Heart left ventricle (tissue), 13 donors: ENCODE data around the gene MACROD1.

Experiments used
- POLR2A ChIP-seq, 2 donors: fragments of 450-650 bp; IDR thresholded peaks; one replicate each; pipeline ENCODE4 v1.6.1; 2017; ENCODE audit warnings: antibody characterized with exemption in 2 of 2, mild to moderate bottlenecking in 2 of 2, moderate library complexity in 2 of 2
- TF ChIP-seq, protein P1 (sequence below), 12 donors: fragments of 200-600 bp; sonication (generic) in 4 of 12; IDR thresholded peaks; one replicate each; pipeline versions ENCODE4 v1.5.0 to v1.8.0; 2018 to 2022; ENCODE audit warnings: antibody characterized with exemption in 12 of 12, mild to moderate bottlenecking in 5 of 12
- donor health status: ischemic (EF 13 %, LVEDD 7.1; RV severe dilation, severe dysfunction).
- donor health status: DM: no; HTN: yes; CAD: no.
- donor health status: DM: no; HTN: no; CAD: no.
- donor health status: ischemic (EF 25% LVEDD 6.9; RV normal size, moderate dysfunction).
- donor health status: ischemic (EF 25% LVEDD 5.7; RV mildly dilated, moderate dysfunction).
- donor health status: ischemic (EF 35%, LVEDD 5.7; RV mildly dilated, moderate dysfunction).
- donor health status: nonischemic (EF 11% LVEDD 7.7; RV severe dilation, severe dysfunction).
- donor health status: DM: yes; HTN: yes; CAD: no.
- donor health status: PGD.
- donor health status: ischemic (EF 29% LVEDD 5.4; RV normal size, mild dysfunction).
- donor health status: nonischemic (EF 23%, LVEDD 6.1; RV moderate dilation, normal function).

DNA sequence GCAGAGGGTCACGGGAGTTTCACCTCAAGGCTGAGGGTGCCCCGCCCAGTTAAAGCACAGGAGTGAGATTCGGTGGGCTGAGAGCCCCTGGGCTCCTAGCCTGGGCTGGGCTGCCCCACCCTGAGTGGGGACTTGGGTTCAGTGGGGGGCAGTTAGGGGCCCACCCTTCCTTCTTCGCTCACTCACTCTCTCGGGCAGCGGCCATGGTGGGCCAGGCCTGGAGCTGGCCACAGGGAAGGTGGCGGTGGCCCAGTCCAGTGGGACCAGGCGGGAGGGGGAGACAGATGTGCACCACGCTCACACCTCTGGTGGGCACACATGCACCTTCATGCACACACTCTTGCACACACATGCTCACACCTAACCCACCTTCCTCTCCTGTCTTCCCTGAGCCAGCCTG lies 124.1 kb downstream of the MACROD1 start:
- TF ChIP-seq POLR2A (IDR thresholded peaks at IDR 0.05) = no peak
- TF ChIP-seq, protein P1, sequence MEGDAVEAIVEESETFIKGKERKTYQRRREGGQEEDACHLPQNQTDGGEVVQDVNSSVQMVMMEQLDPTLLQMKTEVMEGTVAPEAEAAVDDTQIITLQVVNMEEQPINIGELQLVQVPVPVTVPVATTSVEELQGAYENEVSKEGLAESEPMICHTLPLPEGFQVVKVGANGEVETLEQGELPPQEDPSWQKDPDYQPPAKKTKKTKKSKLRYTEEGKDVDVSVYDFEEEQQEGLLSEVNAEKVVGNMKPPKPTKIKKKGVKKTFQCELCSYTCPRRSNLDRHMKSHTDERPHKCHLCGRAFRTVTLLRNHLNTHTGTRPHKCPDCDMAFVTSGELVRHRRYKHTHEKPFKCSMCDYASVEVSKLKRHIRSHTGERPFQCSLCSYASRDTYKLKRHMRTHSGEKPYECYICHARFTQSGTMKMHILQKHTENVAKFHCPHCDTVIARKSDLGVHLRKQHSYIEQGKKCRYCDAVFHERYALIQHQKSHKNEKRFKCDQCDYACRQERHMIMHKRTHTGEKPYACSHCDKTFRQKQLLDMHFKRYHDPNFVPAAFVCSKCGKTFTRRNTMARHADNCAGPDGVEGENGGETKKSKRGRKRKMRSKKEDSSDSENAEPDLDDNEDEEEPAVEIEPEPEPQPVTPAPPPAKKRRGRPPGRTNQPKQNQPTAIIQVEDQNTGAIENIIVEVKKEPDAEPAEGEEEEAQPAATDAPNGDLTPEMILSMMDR (IDR thresholded peaks at IDR 0.05) = no peak
